Liver (tissue), 9 donors: ENCODE measurements around the gene KIF18B. TPM values are rescaled to one million over a fixed set of nuclear protein-coding genes. Genes with fewer than 3 reads are reported as not detected.

Source experiments
- DNase-seq: peaks from one replicate; pipeline ENCODE4 v3.0.0-alpha.2; 2017; ENCODE audit warnings: low spot score
- H3K27ac ChIP-seq, 2 donors: one replicate each; pipeline ENCODE4 v1.7.0; 2013; ENCODE audit warnings: inconsistent platforms in 2 of 2, low read length in 2 of 2, control low read depth in 1 of 2, low read depth in 1 of 2, mild to moderate bottlenecking in 1 of 2
- H3K27me3 ChIP-seq, 4 donors: one replicate each; pipeline versions ENCODE4 v1.6.1 to v1.7.0; 2013; ENCODE audit warnings: low read length in 3 of 4, inconsistent platforms in 1 of 4, mild to moderate bottlenecking in 1 of 4, moderate library complexity in 1 of 4; ENCODE audit not compliant: control insufficient read depth in 4 of 4, insufficient read depth in 4 of 4
- H3K36me3 ChIP-seq, 4 donors: one replicate each; pipeline versions ENCODE4 v1.6.1 to v1.7.0; 2013; ENCODE audit warnings: low read length in 3 of 4, mild to moderate bottlenecking in 3 of 4, low read depth in 1 of 4, moderate library complexity in 1 of 4; ENCODE audit not compliant: control insufficient read depth in 4 of 4, insufficient read depth in 3 of 4
- H3K4me1 ChIP-seq, 4 donors: one replicate each; pipeline versions ENCODE4 v1.6.1 to v1.7.0; 2013; ENCODE audit warnings: low read length in 3 of 4, mild to moderate bottlenecking in 3 of 4, moderate library complexity in 1 of 4; ENCODE audit not compliant: control insufficient read depth in 4 of 4, insufficient read depth in 4 of 4
- H3K4me3 ChIP-seq, 3 donors: one replicate each; pipeline versions ENCODE4 v1.6.1 to v1.7.0; 2013; ENCODE audit warnings: low read length in 3 of 3, control low read depth in 1 of 3, low read depth in 1 of 3, mild to moderate bottlenecking in 1 of 3
- H3K9ac ChIP-seq, 2 donors: one replicate each; pipeline ENCODE4 v1.7.0; 2013; ENCODE audit warnings: low read length in 2 of 2, mild to moderate bottlenecking in 2 of 2, moderate library complexity in 2 of 2, control low read depth in 1 of 2, low read depth in 1 of 2
- H3K9me3 ChIP-seq, 4 donors: one replicate each; pipeline versions ENCODE4 v1.6.1 to v1.7.0; 2013; ENCODE audit warnings: low read length in 3 of 4; ENCODE audit not compliant: control insufficient read depth in 4 of 4
- ATF3 ChIP-seq: IDR thresholded peaks from 2 replicates; pipeline ENCODE4 v1.6.1; 2016; ENCODE audit warnings: antibody characterized with exemption
- CTCF ChIP-seq: fragments of 150-350 bp; IDR thresholded peaks from 2 replicates; pipeline ENCODE4 v1.5.1; 2017; ENCODE audit warnings: improper control_type of control experiment, low read depth, low read length; ENCODE audit not compliant: missing input control
- EGR1 ChIP-seq, 2 donors: IDR thresholded peaks; 2 replicates each; pipeline ENCODE4 v1.6.1; 2016 to 2018; ENCODE audit warnings: antibody characterized with exemption in 2 of 2, low read depth in 2 of 2
- FOXA1 ChIP-seq: IDR thresholded peaks from 2 replicates; pipeline ENCODE4 v1.6.1; 2016; ENCODE audit warnings: antibody characterized with exemption
- FOXA2 ChIP-seq: IDR thresholded peaks from 2 replicates; pipeline ENCODE4 v1.6.1; 2016; ENCODE audit warnings: antibody characterized with exemption
- GABPA ChIP-seq, 2 donors: IDR thresholded peaks in 1 of 2; conservative IDR thresholded peaks in 1 of 2; 2 replicates each; pipeline ENCODE4 v1.6.1; 2016; ENCODE audit warnings: antibody characterized with exemption in 2 of 2, mild to moderate bottlenecking in 1 of 2, moderate library complexity in 1 of 2
- HNF4A ChIP-seq, 2 donors: conservative IDR thresholded peaks; 2 replicates each; pipeline ENCODE4 v1.6.1; 2016; ENCODE audit warnings: antibody characterized with exemption in 2 of 2, mild to moderate bottlenecking in 2 of 2
- HNF4G ChIP-seq: IDR thresholded peaks from 2 replicates; pipeline ENCODE4 v1.6.1; 2016; ENCODE audit warnings: antibody characterized with exemption
- JUND ChIP-seq, 2 donors: IDR thresholded peaks; 2 replicates each; pipeline ENCODE4 v1.6.1; 2016; ENCODE audit warnings: antibody characterized with exemption in 2 of 2
- MAX ChIP-seq: IDR thresholded peaks from 2 replicates; pipeline ENCODE4 v1.6.1; 2016; ENCODE audit warnings: antibody characterized with exemption
- NR2F2 ChIP-seq: IDR thresholded peaks from 2 replicates; pipeline ENCODE4 v1.6.1; 2016; ENCODE audit warnings: antibody characterized with exemption
- RAD21 ChIP-seq, 2 donors: IDR thresholded peaks; 2 replicates each; pipeline ENCODE4 v1.6.1; 2016; ENCODE audit warnings: antibody characterized with exemption in 2 of 2, mild to moderate bottlenecking in 2 of 2
- REST ChIP-seq: IDR thresholded peaks from 2 replicates; pipeline ENCODE4 v1.6.1; 2016; ENCODE audit warnings: antibody characterized with exemption, mild to moderate bottlenecking
- RXRA ChIP-seq, 2 donors: IDR thresholded peaks; 2 replicates each; pipeline ENCODE4 v1.6.1; 2017 to 2018; ENCODE audit warnings: antibody characterized with exemption in 2 of 2, mild to moderate bottlenecking in 1 of 2
- SP1 ChIP-seq: IDR thresholded peaks from 2 replicates; pipeline ENCODE4 v1.6.1; 2018; ENCODE audit warnings: antibody characterized with exemption, mild to moderate bottlenecking
- TAF1 ChIP-seq: conservative IDR thresholded peaks from 2 replicates; pipeline ENCODE4 v1.6.1; 2016; ENCODE audit warnings: antibody characterized with exemption, mild to moderate bottlenecking
- YY1 ChIP-seq: IDR thresholded peaks from 2 replicates; pipeline ENCODE4 v1.6.1; 2016; ENCODE audit warnings: antibody characterized with exemption, mild to moderate bottlenecking
- ZBTB33 ChIP-seq: IDR thresholded peaks from 2 replicates; pipeline ENCODE4 v1.6.1; 2016; ENCODE audit warnings: antibody characterized with exemption
- WGBS: extraction: QIAGEN DNeasy Blood & Tissue Kit; methylation state at CpG from one replicate; pipeline ENCODE4 v1.1.7; 2013; 5-methylcytosine and 5-hydroxymethylcytosine counted together
- polyA plus RNA-seq, 2 donors: library from polyadenylated mRNA; stranded (reverse) in 1 of 2; unstranded in 1 of 2; fragments of 200-250 nt in 1 of 2; fragments of >200 nt in 1 of 2; fragmentation: Nextera tagmentation in 1 of 2; extraction: Ambion mirVana in 1 of 2; gene quantifications; one replicate each; pipeline versions ENCODE4 v1.2.1 to v1.2.3, GENCODE V29; 2013 to 2015
- total RNA-seq, 2 donors: library from RNA; depleted of rRNA; stranded (reverse); fragments of >200 nt; gene quantifications; one replicate each; pipeline ENCODE4 v1.2.3, GENCODE V29; 2014
- donor health status: healthy.
- donor health status: healthy.
- donor health status: healthy.
- donor health status: healthy.
- donor health status: healthy.

The KIF18B gene
- total and polyA plus RNA-seq, 4 donors, result under 0.01 to 11.9 (median 0.48) TPM

GRCh38 chr17:44942456-44942855 is 5.1 kb downstream of the KIF18B start:
- no peak overlapping the region for H3K4me3 ChIP-seq
- peaks cover 3 to 5% (median 4%) of the 10 kb centered on the region in 4 donors for H3K4me1 ChIP-seq
- H3K36me3 ChIP-seq, result no peaks in the 10 kb centered on the region
- DNase-seq, result no peak
- H3K9me3 ChIP-seq, result no peaks in the 10 kb centered on the region
- no peaks in the 10 kb centered on the region for H3K27me3 ChIP-seq
- WGBS, result 90% methylated on average over 4 of the region's 4 CpGs
- TF ChIP-seq TAF1 (no peak), ATF3 (no peak), NR2F2 (no peak), HNF4A (conservative IDR thresholded peaks at IDR 0.05) (no peak), REST (no peak), RAD21 (IDR thresholded peaks at IDR 0.05) (no peak), SP1 (no peak)
- no peak overlapping the region for H3K27ac ChIP-seq
- no peak overlapping the region for H3K9ac ChIP-seq

GRCh38 chr17:44941712-44942331 is 5.8 kb downstream of the KIF18B start:
- no peaks in the 10 kb centered on the region for H3K9me3 ChIP-seq
- no peaks in the 10 kb centered on the region for H3K27me3 ChIP-seq
- no peak overlapping the region for H3K4me3 ChIP-seq
- H3K36me3 ChIP-seq, result no peaks in the 10 kb centered on the region
- DNase-seq, result no peak
- no peak for TF ChIP-seq REST
- no peak for TF ChIP-seq YY1
- TF ChIP-seq MAX, result no peak
- no peak for TF ChIP-seq FOXA2
- TF ChIP-seq GABPA (IDR thresholded peaks at IDR 0.05 in 1 of 2, conservative IDR thresholded peaks at IDR 0.05 in 1 of 2), result no peak
- no peak for TF ChIP-seq EGR1 (IDR thresholded peaks at IDR 0.05; ENCODE audit: low read depth in 2 of 2)
- no peak for TF ChIP-seq FOXA1
- TF ChIP-seq CTCF, result no peak
- TF ChIP-seq ATF3, result no peak
- no peak for TF ChIP-seq HNF4G
- no peak for TF ChIP-seq NR2F2
- no peak for TF ChIP-seq HNF4A (conservative IDR thresholded peaks at IDR 0.05)
- TF ChIP-seq JUND (IDR thresholded peaks at IDR 0.05), result no peak
- no peak for TF ChIP-seq RXRA (IDR thresholded peaks at IDR 0.05)
- no peak for TF ChIP-seq SP1
- no peak for TF ChIP-seq ZBTB33
- TF ChIP-seq TAF1, result no peak
- TF ChIP-seq RAD21 (IDR thresholded peaks at IDR 0.05), result no peak
- H3K4me1 ChIP-seq, result no peaks in the 10 kb centered on the region
- 85% methylated on average over 9 of the region's 9 CpGs for WGBS
- H3K27ac ChIP-seq, result no peak overlapping the region
- H3K9ac ChIP-seq, result no peak overlapping the region
